T-helper 2 cell treated with Interferon-gamma antibody and Interleukin-4, amounts not matched to agents 100 ng/mL and 5 ng/mL, for 36 hours (primary cell): ENCODE results near the gene TSPAN14. TPM values are rescaled to one million over a fixed set of nuclear protein-coding genes. Genes with fewer than 3 reads are reported as not detected.

Experiments
- intact Hi-C: fragments of 100-400 bp; cut with micrococcal nuclease; formaldehyde crosslinking; loops from one replicate; pipeline ENCODE4 v1.15.1; 2023
- total RNA-seq: library from RNA; stranded (reverse); gene quantifications from 2 replicates; pipeline ENCODE4 v1.2.3, GENCODE V29; 2022

TSPAN14 gene
- total RNA-seq, 1 donor from 2014 or later = 118 TPM

GRCh38 chr10:80421707-80422536 lies 32.2 kb upstream of the TSPAN14 start:
- intact Hi-C loops = no loop called here

- intact Hi-C loops = no loop called here
These were observed 28.2 kb upstream of the TSPAN14 start for GRCh38 chr10:80425901-80426300.

- intact Hi-C loops = no loop called here
These were observed 26.6 kb upstream of the TSPAN14 start for GRCh38 chr10:80427541-80427940.

- intact Hi-C loops = no loop called here
These were observed 24.6 kb upstream of the TSPAN14 start for GRCh38 chr10:80429521-80429973.

- intact Hi-C loops = no loop called here
These were observed 21.0 kb upstream of the TSPAN14 start for GRCh38 chr10:80433134-80433533.

GRCh38 chr10:80436446-80437098 lies 17.5 kb upstream of the TSPAN14 start:
- intact Hi-C loops = no loop called here

- intact Hi-C loops = no loop called here
These were observed 16.9 kb upstream of the TSPAN14 start for GRCh38 chr10:80437227-80437626.

- intact Hi-C loops = loop anchor here (5.0 to 10.0 kb wide), 3 partner anchors 35 to 483 kb away; partner anchors contain the start of gene PRXL2A
These were observed 12.3 kb upstream of the TSPAN14 start for GRCh38 chr10:80441831-80442230.

- intact Hi-C loops = loop anchor here (1.0 to 10.0 kb wide), 4 partner anchors 36 to 482 kb away; partner anchors contain the start of gene PRXL2A
These were observed 11.2 kb upstream of the TSPAN14 start for GRCh38 chr10:80442879-80443278.

GRCh38 chr10:80443531-80443974 lies 10.6 kb upstream of the TSPAN14 start:
- intact Hi-C loops = loop anchor here (1.0 to 10.0 kb wide), 4 partner anchors 36 to 481 kb away; partner anchors contain the start of gene PRXL2A

- intact Hi-C loops = loop anchor here (1.0 to 10.0 kb wide), 6 partner anchors 9 to 481 kb away; partner anchors contain the start of gene PRXL2A
These were observed 10.0 kb upstream of the TSPAN14 start for GRCh38 chr10:80444124-80444523.

- intact Hi-C loops = loop anchor here (1.0 to 10.0 kb wide), 6 partner anchors 9 to 480 kb away; partner anchors contain the start of gene PRXL2A
These were observed 9.3 kb upstream of the TSPAN14 start for GRCh38 chr10:80444646-80445319.

GRCh38 chr10:80447436-80448190 lies 6.5 kb upstream of the TSPAN14 start:
- intact Hi-C loops = loop anchor here (10.0 kb wide), 2 partner anchors 247 to 477 kb away; no protein-coding TSS in a partner anchor

GRCh38 chr10:80448209-80448942 lies 5.7 kb upstream of the TSPAN14 start:
- intact Hi-C loops = loop anchor here (10.0 kb wide), 2 partner anchors 246 to 476 kb away; no protein-coding TSS in a partner anchor

GRCh38 chr10:80449520-80449919 lies 4.6 kb upstream of the TSPAN14 start:
- intact Hi-C loops = loop anchor here (10.0 kb wide), 2 partner anchors 245 to 475 kb away; no protein-coding TSS in a partner anchor

GRCh38 chr10:80451132-80451531 lies 3.0 kb upstream of the TSPAN14 start:
- intact Hi-C loops = no loop called here

GRCh38 chr10:80452069-80452468 lies 2.0 kb upstream of the TSPAN14 start:
- intact Hi-C loops = no loop called here

- intact Hi-C loops = loop anchor here (1.0 kb wide), 1 partner anchor 8 kb away; no protein-coding TSS in a partner anchor
These were observed 1.5 kb upstream of the TSPAN14 start for GRCh38 chr10:80452640-80453039.

- intact Hi-C loops = loop anchor here (1.0 kb wide), 1 partner anchor 9 kb away; no protein-coding TSS in a partner anchor
These were observed 861 bp upstream of the TSPAN14 start for GRCh38 chr10:80453056-80453841.
